SK-N-SH treated with all-trans-retinoic acid at 6 μM for 48 hours (cell line): Measurements from ENCODE around the gene PLG.
A peak's percentile ranks its signal among the peaks of the same experiment; 100 is the strongest.

Experiments
- ATAC-seq: fragments of 200-7000 bp; cut with Tn5 transposase; 3 replicates; pipeline ENCODE4 v1.9.1; 2020; ENCODE audit warnings: mild to moderate bottlenecking, moderate library complexity
- ARNTL ChIP-seq: fragments of 450-650 bp; formaldehyde crosslinking; IDR thresholded peaks from 2 replicates; pipeline ENCODE4 v1.5.0; 2020; ENCODE audit warnings: low read depth, mild to moderate bottlenecking, moderate library complexity, borderline replicate concordance
- BACH2 ChIP-seq: fragments of 250-450 bp; sonication (Bioruptor Pico); IDR thresholded peaks from 2 replicates; pipeline ENCODE4 v1.9.0; 2021; ENCODE audit warnings: mild to moderate bottlenecking, borderline replicate concordance
- CREB5 ChIP-seq: fragments of 250-450 bp; sonication (Bioruptor Pico); IDR thresholded peaks from 2 replicates; pipeline ENCODE4 v1.5.1; 2020; ENCODE audit warnings: low read depth, mild to moderate bottlenecking, moderate library complexity
- CSRNP3 ChIP-seq: fragments of 250-450 bp; sonication (Bioruptor Pico); IDR thresholded peaks from 2 replicates; pipeline ENCODE4 v1.5.1; 2021; ENCODE audit warnings: mild to moderate bottlenecking, moderate library complexity
- ESRRG ChIP-seq: fragments of 250-450 bp; sonication (Bioruptor Pico); IDR thresholded peaks from 2 replicates; pipeline ENCODE4 v1.6.1; 2021; ENCODE audit warnings: mild to moderate bottlenecking
- GLIS3 ChIP-seq: fragments of 250-450 bp; sonication (Bioruptor Pico); IDR thresholded peaks from 2 replicates; pipeline ENCODE4 v1.5.0; 2020; ENCODE audit warnings: mild to moderate bottlenecking, moderate library complexity
- ISL1 ChIP-seq: fragments of 250-450 bp; sonication (Bioruptor Pico); IDR thresholded peaks from 2 replicates; pipeline ENCODE4 v2.1.2; 2022; ENCODE audit warnings: mild to moderate bottlenecking, moderate library complexity
- OSR1 ChIP-seq: fragments of 250-450 bp; sonication (Bioruptor Pico); IDR thresholded peaks from 2 replicates; pipeline ENCODE4 v1.8.0; 2022; ENCODE audit warnings: moderate library complexity, mild to moderate bottlenecking, inconsistent platforms
- PATZ1 ChIP-seq: fragments of 250-450 bp; sonication (Bioruptor Pico); IDR thresholded peaks from 2 replicates; pipeline ENCODE4 v1.8.0; 2020; ENCODE audit warnings: mild to moderate bottlenecking, moderate library complexity, borderline replicate concordance
- POU6F1 ChIP-seq: fragments of 250-450 bp; sonication (Bioruptor Pico); IDR thresholded peaks from 2 replicates; pipeline ENCODE4 v1.8.0; 2021; ENCODE audit warnings: low read depth, mild to moderate bottlenecking, moderate library complexity, borderline replicate concordance
- PPARA ChIP-seq: fragments of 250-450 bp; sonication (Bioruptor Pico); IDR thresholded peaks from 2 replicates; pipeline ENCODE4 v1.5.0; 2020; ENCODE audit warnings: mild to moderate bottlenecking, borderline replicate concordance
- RARB ChIP-seq: fragments of 250-450 bp; sonication (Bioruptor Pico); IDR thresholded peaks from 2 replicates; pipeline ENCODE4 v1.8.0; 2021; ENCODE audit warnings: mild to moderate bottlenecking, moderate library complexity
- SNAI2 ChIP-seq: fragments of 250-450 bp; sonication (Bioruptor Pico); IDR thresholded peaks from 2 replicates; pipeline ENCODE4 v1.5.0; 2020; ENCODE audit warnings: mild to moderate bottlenecking, moderate library complexity
- TOX ChIP-seq: fragments of 250-450 bp; sonication (Bioruptor Pico); IDR thresholded peaks from 2 replicates; pipeline ENCODE4 v1.8.0; 2021; ENCODE audit warnings: mild to moderate bottlenecking, moderate library complexity, borderline replicate concordance
- TSHZ2 ChIP-seq: fragments of 250-450 bp; sonication (Bioruptor Pico); IDR thresholded peaks from 2 replicates; pipeline ENCODE4 v1.5.0; 2020; ENCODE audit warnings: mild to moderate bottlenecking, moderate library complexity
- ZC3H10 ChIP-seq: fragments of 250-450 bp; sonication (Bioruptor Pico); IDR thresholded peaks from 2 replicates; pipeline ENCODE4 v1.5.1; 2021; ENCODE audit warnings: mild to moderate bottlenecking, moderate library complexity
- ZFP3 ChIP-seq: fragments of 250-450 bp; sonication (Bioruptor Pico); IDR thresholded peaks from 2 replicates; pipeline ENCODE4 v1.5.0; 2020; ENCODE audit warnings: mild to moderate bottlenecking, moderate library complexity
- ZFP30 ChIP-seq: fragments of 450-650 bp; formaldehyde crosslinking; IDR thresholded peaks from 2 replicates; pipeline ENCODE4 v1.5.0; 2022; ENCODE audit warnings: mild to moderate bottlenecking, moderate library complexity
- ZNF565 ChIP-seq: fragments of 450-650 bp; formaldehyde crosslinking; conservative IDR thresholded peaks from 2 replicates; pipeline ENCODE4 v1.5.0; 2020; ENCODE audit warnings: low read depth, mild to moderate bottlenecking, moderate library complexity
- ZNF70 ChIP-seq: fragments of 450-650 bp; formaldehyde crosslinking; IDR thresholded peaks from 2 replicates; pipeline ENCODE4 v1.5.0; 2020; ENCODE audit warnings: mild to moderate bottlenecking, moderate library complexity
- ZNF8 ChIP-seq: fragments of 450-650 bp; formaldehyde crosslinking; IDR thresholded peaks from 2 replicates; pipeline ENCODE4 v1.5.0; 2020; ENCODE audit warnings: mild to moderate bottlenecking, moderate library complexity

PLG gene

GRCh38 chr6:160714731-160715316, 12.8 kb downstream of the PLG start (continued):
- TF ChIP-seq TOX (CRISPR knock-in tag) (no peak), SNAI2 (no peak)

- peak; percentile 57 for ATAC-seq
- no peak for TF ChIP-seq ZFP30 (CRISPR knock-in tag)
- TF ChIP-seq, all 23 proteins: peak for 0
These were observed 28.9 kb downstream of the PLG start for GRCh38 chr6:160730911-160731310.

GRCh38 chr6:160733050-160733646, 31.1 kb downstream of the PLG start:
- TF ChIP-seq SNAI2, result no peak
- TF ChIP-seq PATZ1 (CRISPR knock-in tag), result no peak
- no peak for TF ChIP-seq OSR1 (CRISPR knock-in tag)
- TF ChIP-seq BACH2, result no peak
- no peak for TF ChIP-seq ESRRG (CRISPR knock-in tag)
- no peak for TF ChIP-seq CREB5 (CRISPR knock-in tag)
- TF ChIP-seq ZFP30 (CRISPR knock-in tag), result no peak
- no peak for TF ChIP-seq POU6F1 (CRISPR knock-in tag)
- no peak for TF ChIP-seq GLIS3 (CRISPR knock-in tag)
- TF ChIP-seq ZNF70, result no peak
- no peak for TF ChIP-seq ZNF565 (CRISPR knock-in tag)
- TF ChIP-seq PPARA, result no peak
- TF ChIP-seq TSHZ2 (CRISPR knock-in tag), result no peak
- peak; percentile 96 for ATAC-seq

GRCh38 chr6:160734627-160735026, 32.6 kb downstream of the PLG start:
- ATAC-seq, result no peak
- TF ChIP-seq ISL1 (CRISPR knock-in tag) (no peak), ZC3H10 (CRISPR knock-in tag) (no peak), ZFP3 (no peak), POU6F1 (CRISPR knock-in tag) (no peak), PPARA (no peak), PATZ1 (CRISPR knock-in tag) (no peak), ZNF70 (no peak), BACH2 (no peak), TOX (CRISPR knock-in tag) (no peak), CREB5 (CRISPR knock-in tag) (no peak), ZNF565 (CRISPR knock-in tag) (no peak), CSRNP3 (CRISPR knock-in tag) (no peak), RARB (CRISPR knock-in tag) (no peak), ARNTL (no peak), ZNF8 (CRISPR knock-in tag) (no peak), SNAI2 (no peak), ZFP30 (CRISPR knock-in tag) (no peak)
